ENCODE results near the gene CSNK2B. TPM values are rescaled to one million over a fixed set of nuclear protein-coding genes. Genes with fewer than 3 reads are reported as not detected.

Gene CSNK2B
- total and polyA plus RNA-seq, 2 donors from 2014 or later: 130 to 270 TPM

- intact Hi-C loops (cut with DNase I): no loop called here
- no peak for DNase-seq
These were observed 52.4 kb downstream of the CSNK2B start for GRCh38 chr6:31718265-31718664.

GRCh38 chr6:31719001-31719400, 53.1 kb downstream of the CSNK2B start:
- H3K27ac ChIP-seq (ENCODE audit: low read depth in 2 of 2, low read length in 2 of 2): no peak overlapping the region
- no peak for FAIRE-seq

More at GRCh38 chr6:31718265-31718664, 52.4 kb downstream of the CSNK2B start:
- TF ChIP-seq CTCF (IDR thresholded peaks at IDR 0.05; ENCODE audit: borderline replicate concordance, extremely low read depth, insufficient read depth): no peak
- H3K9ac ChIP-seq (ENCODE audit: low read length in 3 of 3): no peak overlapping the region
- H3K4me3 ChIP-seq (ENCODE audit: low read length in 3 of 3): no peak overlapping the region
- no peak for FAIRE-seq
- H3K36me3 ChIP-seq (ENCODE audit: control insufficient read depth in 2 of 3, insufficient read depth in 3 of 3, low read length in 3 of 3): no peaks in the 10 kb centered on the region
- H3K27me3 ChIP-seq (ENCODE audit: control insufficient read depth, insufficient read depth, low read length): no peaks in the 10 kb centered on the region
- no peaks in the 10 kb centered on the region for H3K4me1 ChIP-seq (ENCODE audit: control insufficient read depth in 2 of 3, insufficient read depth in 2 of 3, low read depth in 1 of 3, low read length in 3 of 3)
- H3K9me3 ChIP-seq (ENCODE audit: control insufficient read depth in 2 of 3, insufficient read depth in 1 of 3, low read length in 3 of 3): no peaks in the 10 kb centered on the region
- H3K27ac ChIP-seq (ENCODE audit: low read depth in 2 of 2, low read length in 2 of 2): no peak overlapping the region

More at GRCh38 chr6:31719001-31719400, 53.1 kb downstream of the CSNK2B start:
- no peaks in the 10 kb centered on the region for H3K27me3 ChIP-seq (ENCODE audit: control insufficient read depth, insufficient read depth, low read length)
- intact Hi-C loops (cut with DNase I): no loop called here
- no peaks in the 10 kb centered on the region for H3K9me3 ChIP-seq (ENCODE audit: control insufficient read depth in 2 of 3, insufficient read depth in 1 of 3, low read length in 3 of 3)
- H3K9ac ChIP-seq (ENCODE audit: low read length in 3 of 3): no peak overlapping the region
- H3K4me3 ChIP-seq (ENCODE audit: low read length in 3 of 3): no peak overlapping the region
- DNase-seq: no peak
- no peaks in the 10 kb centered on the region for H3K36me3 ChIP-seq (ENCODE audit: control insufficient read depth in 2 of 3, insufficient read depth in 3 of 3, low read length in 3 of 3)
- TF ChIP-seq CTCF (IDR thresholded peaks at IDR 0.05; ENCODE audit: borderline replicate concordance, extremely low read depth, insufficient read depth): no peak
- no peaks in the 10 kb centered on the region for H3K4me1 ChIP-seq (ENCODE audit: control insufficient read depth in 2 of 3, insufficient read depth in 2 of 3, low read depth in 1 of 3, low read length in 3 of 3)

Small RNA genes within 50 kb of the gene (microRNA-seq; reads per million reads assigned to microRNA genes)
- not detected for gene MIR4646
- not detected for gene MIR6832

Other genes starting within 250 kb of the CSNK2B start
Only the 30 nearest of the 37 such genes appear.
- 3.5 TPM for gene MCCD1, start 137.1 kb upstream of the CSNK2B start, total RNA-seq
- gene MCCD1, start 137.1 kb upstream of the CSNK2B start, polyA plus RNA-seq (ENCODE audit: insufficient read depth, low read depth, low replicate concordance): 325 TPM
- gene DDX39B, start 124.1 kb upstream of the CSNK2B start, total RNA-seq: 295 TPM
- gene DDX39B, start 124.1 kb upstream of the CSNK2B start, polyA plus RNA-seq (ENCODE audit: insufficient read depth, low read depth, low replicate concordance): 183 TPM
- gene ATP6V1G2, start 119.5 kb upstream of the CSNK2B start, total RNA-seq: 1.2 TPM
- 6.0 TPM for gene ATP6V1G2, start 119.5 kb upstream of the CSNK2B start, polyA plus RNA-seq (ENCODE audit: insufficient read depth, low read depth, low replicate concordance)
- 20.0 TPM for gene NFKBIL1, start 118.5 kb upstream of the CSNK2B start, total RNA-seq
- 28.2 TPM for gene NFKBIL1, start 118.5 kb upstream of the CSNK2B start, polyA plus RNA-seq (ENCODE audit: insufficient read depth, low read depth, low replicate concordance)
- gene LTA, start 93.8 kb upstream of the CSNK2B start, total RNA-seq: 0.35 TPM
- gene LTA, start 93.8 kb upstream of the CSNK2B start, polyA plus RNA-seq (ENCODE audit: insufficient read depth, low read depth, low replicate concordance): not detected
- 5.4 TPM for gene TNF, start 90.5 kb upstream of the CSNK2B start, total RNA-seq
- gene TNF, start 90.5 kb upstream of the CSNK2B start, polyA plus RNA-seq (ENCODE audit: insufficient read depth, low read depth, low replicate concordance): 0.69 TPM
- gene LTB, start 83.7 kb upstream of the CSNK2B start, total RNA-seq: 18.5 TPM
- gene LTB, start 83.7 kb upstream of the CSNK2B start, polyA plus RNA-seq (ENCODE audit: insufficient read depth, low read depth, low replicate concordance): 6.6 TPM
- 31.5 TPM for gene LST1, start 79.8 kb upstream of the CSNK2B start, total RNA-seq
- 14.8 TPM for gene LST1, start 79.8 kb upstream of the CSNK2B start, polyA plus RNA-seq (ENCODE audit: insufficient read depth, low read depth, low replicate concordance)
- 0.82 TPM for gene NCR3, start 73.1 kb upstream of the CSNK2B start, total RNA-seq
- not detected for gene NCR3, start 73.1 kb upstream of the CSNK2B start, polyA plus RNA-seq (ENCODE audit: insufficient read depth, low read depth, low replicate concordance)
- 44.1 TPM for gene AIF1, start 50.8 kb upstream of the CSNK2B start, total RNA-seq
- gene AIF1, start 50.8 kb upstream of the CSNK2B start, polyA plus RNA-seq (ENCODE audit: insufficient read depth, low read depth, low replicate concordance): 121 TPM
- gene PRRC2A, start 45.4 kb upstream of the CSNK2B start, total RNA-seq: 159 TPM
- gene PRRC2A, start 45.4 kb upstream of the CSNK2B start, polyA plus RNA-seq (ENCODE audit: insufficient read depth, low read depth, low replicate concordance): 84.6 TPM
- gene BAG6, start 13.4 kb upstream of the CSNK2B start, total RNA-seq: 232 TPM
- 215 TPM for gene BAG6, start 13.4 kb upstream of the CSNK2B start, polyA plus RNA-seq (ENCODE audit: insufficient read depth, low read depth, low replicate concordance)
- 4.6 TPM for gene APOM, start 10.2 kb upstream of the CSNK2B start, total RNA-seq
- 154 TPM for gene APOM, start 10.2 kb upstream of the CSNK2B start, polyA plus RNA-seq (ENCODE audit: insufficient read depth, low read depth, low replicate concordance)
- 26.5 TPM for gene C6orf47, start 5.3 kb upstream of the CSNK2B start, total RNA-seq
- 25.5 TPM for gene C6orf47, start 5.3 kb upstream of the CSNK2B start, polyA plus RNA-seq (ENCODE audit: insufficient read depth, low read depth, low replicate concordance)
- 17.7 TPM for gene GPANK1, start 1.1 kb upstream of the CSNK2B start, total RNA-seq
- 28.6 TPM for gene GPANK1, start 1.1 kb upstream of the CSNK2B start, polyA plus RNA-seq (ENCODE audit: insufficient read depth, low read depth, low replicate concordance)
- gene LY6G5B, start 3.9 kb downstream of the CSNK2B start, total RNA-seq: 15.1 TPM
- gene LY6G5B, start 3.9 kb downstream of the CSNK2B start, polyA plus RNA-seq (ENCODE audit: insufficient read depth, low read depth, low replicate concordance): 2.5 TPM
- gene LY6G5C, start 15.0 kb downstream of the CSNK2B start, total RNA-seq: 2.5 TPM
- gene LY6G5C, start 15.0 kb downstream of the CSNK2B start, polyA plus RNA-seq (ENCODE audit: insufficient read depth, low read depth, low replicate concordance): 4.6 TPM
- gene ABHD16A, start 37.2 kb downstream of the CSNK2B start, total RNA-seq: 48.7 TPM
- 50.2 TPM for gene ABHD16A, start 37.2 kb downstream of the CSNK2B start, polyA plus RNA-seq (ENCODE audit: insufficient read depth, low read depth, low replicate concordance)
- gene LY6G6F, start 40.8 kb downstream of the CSNK2B start, total RNA-seq: not detected
- not detected for gene LY6G6F, start 40.8 kb downstream of the CSNK2B start, polyA plus RNA-seq (ENCODE audit: insufficient read depth, low read depth, low replicate concordance)
- not detected for gene LY6G6D, start 49.3 kb downstream of the CSNK2B start, total RNA-seq
- not detected for gene LY6G6D, start 49.3 kb downstream of the CSNK2B start, polyA plus RNA-seq (ENCODE audit: insufficient read depth, low read depth, low replicate concordance)
- not detected for gene LY6G6C, start 55.7 kb downstream of the CSNK2B start, total RNA-seq
- gene LY6G6C, start 55.7 kb downstream of the CSNK2B start, polyA plus RNA-seq (ENCODE audit: insufficient read depth, low read depth, low replicate concordance): not detected
- 0.60 TPM for gene MPIG6B, start 57.3 kb downstream of the CSNK2B start, total RNA-seq
- not detected for gene MPIG6B, start 57.3 kb downstream of the CSNK2B start, polyA plus RNA-seq (ENCODE audit: insufficient read depth, low read depth, low replicate concordance)
- gene DDAH2, start 63.2 kb downstream of the CSNK2B start, total RNA-seq: 98.9 TPM
- gene DDAH2, start 63.2 kb downstream of the CSNK2B start, polyA plus RNA-seq (ENCODE audit: insufficient read depth, low read depth, low replicate concordance): 147 TPM
- gene CLIC1, start 70.5 kb downstream of the CSNK2B start, total RNA-seq: 456 TPM
- 489 TPM for gene CLIC1, start 70.5 kb downstream of the CSNK2B start, polyA plus RNA-seq (ENCODE audit: insufficient read depth, low read depth, low replicate concordance)
- 23.7 TPM for gene MSH5, start 73.9 kb downstream of the CSNK2B start, total RNA-seq
- 14.4 TPM for gene MSH5, start 73.9 kb downstream of the CSNK2B start, polyA plus RNA-seq (ENCODE audit: insufficient read depth, low read depth, low replicate concordance)
- 6.5 TPM for gene SAPCD1, start 96.6 kb downstream of the CSNK2B start, total RNA-seq
- 6.8 TPM for gene SAPCD1, start 96.6 kb downstream of the CSNK2B start, polyA plus RNA-seq (ENCODE audit: insufficient read depth, low read depth, low replicate concordance)
- gene VWA7, start 111.2 kb downstream of the CSNK2B start, total RNA-seq: 32.5 TPM
- 10.2 TPM for gene VWA7, start 111.2 kb downstream of the CSNK2B start, polyA plus RNA-seq (ENCODE audit: insufficient read depth, low read depth, low replicate concordance)
- 79.0 TPM for gene VARS1, start 129.7 kb downstream of the CSNK2B start, total RNA-seq
- gene VARS1, start 129.7 kb downstream of the CSNK2B start, polyA plus RNA-seq (ENCODE audit: insufficient read depth, low read depth, low replicate concordance): 30.3 TPM
- gene LSM2, start 140.9 kb downstream of the CSNK2B start, total RNA-seq: 41.6 TPM
- gene LSM2, start 140.9 kb downstream of the CSNK2B start, polyA plus RNA-seq (ENCODE audit: insufficient read depth, low read depth, low replicate concordance): 70.6 TPM
- gene HSPA1L, start 149.2 kb downstream of the CSNK2B start, total RNA-seq: 1.7 TPM
- 2.3 TPM for gene HSPA1L, start 149.2 kb downstream of the CSNK2B start, polyA plus RNA-seq (ENCODE audit: insufficient read depth, low read depth, low replicate concordance)